Fibroblast of lung (primary cell): ENCODE measurements around the gene GLUL.

ENCODE experiments used
- CTCF ChIP-seq, 2 donors: IDR thresholded peaks in 1 of 2; conservative IDR thresholded peaks in 1 of 2; 1 replicate in 1 of 2; 2 replicates in 1 of 2; pipeline ENCODE4 v1.5.1; 2011 to 2012; ENCODE audit warnings: low read length in 2 of 2, control low read depth in 1 of 2, inconsistent platforms in 1 of 2, low read depth in 1 of 2, mild to moderate bottlenecking in 1 of 2
- EZH2 ChIP-seq: IDR thresholded peaks from 2 replicates; pipeline ENCODE4 v1.5.1; 2012; ENCODE audit warnings: low read length, control low read depth, mild to moderate bottlenecking; ENCODE audit errors: missing control alignments

DNA sequence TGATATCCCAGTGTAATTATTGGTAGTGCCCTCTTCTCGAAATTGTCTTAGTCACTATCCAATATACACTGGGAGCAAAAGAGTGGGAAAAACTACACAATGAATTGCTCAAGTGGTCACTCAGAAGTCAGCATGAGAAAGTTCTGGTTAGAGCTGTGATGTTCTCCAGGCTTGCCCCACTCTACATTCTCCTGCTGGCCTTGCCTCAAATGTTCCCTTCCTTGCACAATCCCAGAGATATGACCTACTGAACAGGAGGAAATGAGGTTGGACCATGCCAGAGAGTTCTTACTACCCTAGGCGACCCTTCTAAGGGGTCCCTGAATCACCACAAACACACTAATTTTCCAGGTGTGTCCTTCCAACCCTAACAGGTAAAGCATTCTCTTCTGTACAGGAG lies 40.8 kb downstream of the GLUL start:
- TF ChIP-seq CTCF (conservative IDR thresholded peaks at IDR 0.05 in 1 of 2, IDR thresholded peaks at IDR 0.05 in 1 of 2; ENCODE audit: low read depth in 1 of 2, low read length in 2 of 2) (no peak), EZH2 (no peak)
